ENCODE measurements around the gene EFCAB6.

- no peak for TF ChIP-seq CTCF (IDR thresholded peaks at IDR 0.05)
- no peak for TF ChIP-seq POLR2AphosphoS5 (IDR thresholded peaks at IDR 0.05)
- TF ChIP-seq POLR2A (IDR thresholded peaks at IDR 0.05): no peak
These were observed 285.2 kb downstream of the EFCAB6 start for GRCh38 chr22:43526946-43527345.

Measured in breast epithelium (tissue), 3 donors.